H1 (cell line): Measurements from ENCODE around the gene PDE2A. TPM values are rescaled to one million over a fixed set of nuclear protein-coding genes. Genes with fewer than 3 reads are reported as not detected.

Experiments
- BRCA1 ChIP-seq: IDR thresholded peaks from 2 replicates; pipeline ENCODE4 v1.6.1; 2012; ENCODE audit warnings: low read depth, low read length, improper control_type of control experiment
- CBX8 ChIP-seq: fragments of 300-800, 300-1000 bp; sonication (generic); IDR thresholded peaks from 2 replicates; pipeline ENCODE4 v1.7.1; 2016; ENCODE audit warnings: low read depth, low read length, borderline replicate concordance
- CREB1 ChIP-seq: IDR thresholded peaks from 2 replicates; pipeline ENCODE4 v1.6.1; 2012; ENCODE audit warnings: inconsistent platforms
- FOSL1 ChIP-seq: IDR thresholded peaks from 2 replicates; pipeline ENCODE4 v1.6.1; 2011; ENCODE audit warnings: mild to moderate bottlenecking, low read depth, low read length, moderate library complexity; ENCODE audit not compliant: insufficient read depth
- GABPA ChIP-seq: IDR thresholded peaks from 2 replicates; pipeline ENCODE4 v1.6.1; 2011; ENCODE audit warnings: mild to moderate bottlenecking, low read length, moderate library complexity, borderline replicate concordance; ENCODE audit not compliant: insufficient read depth
- HDAC6 ChIP-seq: IDR thresholded peaks from one replicate; pipeline ENCODE4 v1.7.1; 2012; ENCODE audit warnings: low read depth, mild to moderate bottlenecking, inconsistent platforms, low read length, moderate library complexity
- RBBP5 ChIP-seq: IDR thresholded peaks from 2 replicates; pipeline ENCODE4 v1.7.1; 2012; ENCODE audit warnings: low read depth, mild to moderate bottlenecking, inconsistent platforms, low read length, moderate library complexity, borderline replicate concordance
- RNF2 ChIP-seq: fragments of 200-900, 300-1000 bp; sonication (generic); IDR thresholded peaks from 2 replicates; pipeline ENCODE4 v1.7.1; 2016; ENCODE audit warnings: borderline replicate concordance, low read depth, mild to moderate bottlenecking, antibody characterized with exemption, low read length; ENCODE audit not compliant: poor library complexity, severe bottlenecking; ENCODE audit errors: missing control alignments
- polyA plus RNA-seq, 7 experiments: library from polyadenylated mRNA; depleted of rRNA in 3 of 7; stranded (reverse) in 5 of 7; unstranded in 2 of 7; fragments of >200 nt in 5 of 7; fragments of 200-250 nt in 2 of 7; gene quantifications; 1 replicate in 5 of 7; 2 replicates in 1 of 7; 4 replicates in 1 of 7; pipeline versions ENCODE4 v1.2.1 to v1.2.3, GENCODE V29; 2011 to 2013; ENCODE audit warnings: missing spikeins in 2 of 7, mixed read lengths in 2 of 7
- total RNA-seq: library from RNA; stranded (reverse); fragmentation: NEBNext Ultra II Directional; extraction: Animal tissue kit (Norgen Biotek cat#: 25700); gene quantifications from 2 replicates; pipeline ENCODE4 v1.2.1, GENCODE V29; 2021
- TF ChIP-seq, protein P1 (sequence below): fragments of 300-600 bp; sonication (generic); IDR thresholded peaks from 2 replicates; pipeline ENCODE4 v1.7.1; 2012; ENCODE audit warnings: low read length, moderate library complexity, mild to moderate bottlenecking, inconsistent platforms; ENCODE audit not compliant: insufficient replicate concordance

PDE2A gene
- total and polyA plus RNA-seq, 2 of the 8 experiments (the other 6 are each of a cell fraction or from before 2014, with no cell fraction given) = 3.4 to 7.1 TPM

DNA sequence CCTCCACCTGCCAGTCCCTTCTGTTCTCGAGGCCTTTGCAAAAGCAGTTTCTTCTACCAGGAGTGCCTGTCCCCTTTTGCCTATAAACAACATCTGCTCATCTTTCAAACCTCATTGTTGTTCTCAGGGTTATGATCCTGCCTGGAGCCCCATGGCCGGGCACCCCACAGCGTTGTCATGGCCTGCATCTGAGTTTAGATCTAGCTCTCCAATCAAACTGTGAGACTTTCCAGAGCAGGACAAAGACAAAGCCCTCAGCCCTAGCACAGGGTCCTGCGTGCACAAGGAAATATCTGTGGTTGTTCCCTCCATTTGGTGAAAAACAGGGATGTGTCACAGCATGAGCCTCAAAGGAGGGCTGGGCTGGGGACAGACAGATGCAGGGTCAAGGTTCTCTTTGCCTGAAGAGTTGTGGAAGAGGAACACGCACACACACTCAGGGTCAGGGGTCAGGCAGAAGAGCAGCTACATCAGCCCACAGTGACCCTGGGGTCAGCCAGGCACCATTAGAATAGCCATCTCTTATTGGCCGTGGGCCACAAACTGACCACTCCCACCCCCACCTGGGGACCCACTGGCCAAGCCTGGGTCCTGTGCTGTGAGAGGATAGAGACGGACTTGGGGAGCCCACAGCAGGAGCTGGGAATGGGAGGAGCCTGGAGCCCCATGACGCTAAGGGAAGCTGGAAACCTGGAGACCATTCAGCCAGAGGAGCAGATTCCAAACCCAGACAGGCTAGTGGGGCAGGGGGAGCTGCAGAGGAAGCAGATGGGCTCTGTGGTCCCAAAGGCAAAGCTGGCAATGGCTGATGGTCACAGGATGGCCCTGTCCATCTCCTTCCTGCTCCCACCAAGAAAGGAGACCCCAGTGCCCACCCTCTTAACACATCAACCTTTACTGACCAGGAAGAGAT lies 99.4 kb downstream of the PDE2A start (continued):
- TF ChIP-seq, protein P1, sequence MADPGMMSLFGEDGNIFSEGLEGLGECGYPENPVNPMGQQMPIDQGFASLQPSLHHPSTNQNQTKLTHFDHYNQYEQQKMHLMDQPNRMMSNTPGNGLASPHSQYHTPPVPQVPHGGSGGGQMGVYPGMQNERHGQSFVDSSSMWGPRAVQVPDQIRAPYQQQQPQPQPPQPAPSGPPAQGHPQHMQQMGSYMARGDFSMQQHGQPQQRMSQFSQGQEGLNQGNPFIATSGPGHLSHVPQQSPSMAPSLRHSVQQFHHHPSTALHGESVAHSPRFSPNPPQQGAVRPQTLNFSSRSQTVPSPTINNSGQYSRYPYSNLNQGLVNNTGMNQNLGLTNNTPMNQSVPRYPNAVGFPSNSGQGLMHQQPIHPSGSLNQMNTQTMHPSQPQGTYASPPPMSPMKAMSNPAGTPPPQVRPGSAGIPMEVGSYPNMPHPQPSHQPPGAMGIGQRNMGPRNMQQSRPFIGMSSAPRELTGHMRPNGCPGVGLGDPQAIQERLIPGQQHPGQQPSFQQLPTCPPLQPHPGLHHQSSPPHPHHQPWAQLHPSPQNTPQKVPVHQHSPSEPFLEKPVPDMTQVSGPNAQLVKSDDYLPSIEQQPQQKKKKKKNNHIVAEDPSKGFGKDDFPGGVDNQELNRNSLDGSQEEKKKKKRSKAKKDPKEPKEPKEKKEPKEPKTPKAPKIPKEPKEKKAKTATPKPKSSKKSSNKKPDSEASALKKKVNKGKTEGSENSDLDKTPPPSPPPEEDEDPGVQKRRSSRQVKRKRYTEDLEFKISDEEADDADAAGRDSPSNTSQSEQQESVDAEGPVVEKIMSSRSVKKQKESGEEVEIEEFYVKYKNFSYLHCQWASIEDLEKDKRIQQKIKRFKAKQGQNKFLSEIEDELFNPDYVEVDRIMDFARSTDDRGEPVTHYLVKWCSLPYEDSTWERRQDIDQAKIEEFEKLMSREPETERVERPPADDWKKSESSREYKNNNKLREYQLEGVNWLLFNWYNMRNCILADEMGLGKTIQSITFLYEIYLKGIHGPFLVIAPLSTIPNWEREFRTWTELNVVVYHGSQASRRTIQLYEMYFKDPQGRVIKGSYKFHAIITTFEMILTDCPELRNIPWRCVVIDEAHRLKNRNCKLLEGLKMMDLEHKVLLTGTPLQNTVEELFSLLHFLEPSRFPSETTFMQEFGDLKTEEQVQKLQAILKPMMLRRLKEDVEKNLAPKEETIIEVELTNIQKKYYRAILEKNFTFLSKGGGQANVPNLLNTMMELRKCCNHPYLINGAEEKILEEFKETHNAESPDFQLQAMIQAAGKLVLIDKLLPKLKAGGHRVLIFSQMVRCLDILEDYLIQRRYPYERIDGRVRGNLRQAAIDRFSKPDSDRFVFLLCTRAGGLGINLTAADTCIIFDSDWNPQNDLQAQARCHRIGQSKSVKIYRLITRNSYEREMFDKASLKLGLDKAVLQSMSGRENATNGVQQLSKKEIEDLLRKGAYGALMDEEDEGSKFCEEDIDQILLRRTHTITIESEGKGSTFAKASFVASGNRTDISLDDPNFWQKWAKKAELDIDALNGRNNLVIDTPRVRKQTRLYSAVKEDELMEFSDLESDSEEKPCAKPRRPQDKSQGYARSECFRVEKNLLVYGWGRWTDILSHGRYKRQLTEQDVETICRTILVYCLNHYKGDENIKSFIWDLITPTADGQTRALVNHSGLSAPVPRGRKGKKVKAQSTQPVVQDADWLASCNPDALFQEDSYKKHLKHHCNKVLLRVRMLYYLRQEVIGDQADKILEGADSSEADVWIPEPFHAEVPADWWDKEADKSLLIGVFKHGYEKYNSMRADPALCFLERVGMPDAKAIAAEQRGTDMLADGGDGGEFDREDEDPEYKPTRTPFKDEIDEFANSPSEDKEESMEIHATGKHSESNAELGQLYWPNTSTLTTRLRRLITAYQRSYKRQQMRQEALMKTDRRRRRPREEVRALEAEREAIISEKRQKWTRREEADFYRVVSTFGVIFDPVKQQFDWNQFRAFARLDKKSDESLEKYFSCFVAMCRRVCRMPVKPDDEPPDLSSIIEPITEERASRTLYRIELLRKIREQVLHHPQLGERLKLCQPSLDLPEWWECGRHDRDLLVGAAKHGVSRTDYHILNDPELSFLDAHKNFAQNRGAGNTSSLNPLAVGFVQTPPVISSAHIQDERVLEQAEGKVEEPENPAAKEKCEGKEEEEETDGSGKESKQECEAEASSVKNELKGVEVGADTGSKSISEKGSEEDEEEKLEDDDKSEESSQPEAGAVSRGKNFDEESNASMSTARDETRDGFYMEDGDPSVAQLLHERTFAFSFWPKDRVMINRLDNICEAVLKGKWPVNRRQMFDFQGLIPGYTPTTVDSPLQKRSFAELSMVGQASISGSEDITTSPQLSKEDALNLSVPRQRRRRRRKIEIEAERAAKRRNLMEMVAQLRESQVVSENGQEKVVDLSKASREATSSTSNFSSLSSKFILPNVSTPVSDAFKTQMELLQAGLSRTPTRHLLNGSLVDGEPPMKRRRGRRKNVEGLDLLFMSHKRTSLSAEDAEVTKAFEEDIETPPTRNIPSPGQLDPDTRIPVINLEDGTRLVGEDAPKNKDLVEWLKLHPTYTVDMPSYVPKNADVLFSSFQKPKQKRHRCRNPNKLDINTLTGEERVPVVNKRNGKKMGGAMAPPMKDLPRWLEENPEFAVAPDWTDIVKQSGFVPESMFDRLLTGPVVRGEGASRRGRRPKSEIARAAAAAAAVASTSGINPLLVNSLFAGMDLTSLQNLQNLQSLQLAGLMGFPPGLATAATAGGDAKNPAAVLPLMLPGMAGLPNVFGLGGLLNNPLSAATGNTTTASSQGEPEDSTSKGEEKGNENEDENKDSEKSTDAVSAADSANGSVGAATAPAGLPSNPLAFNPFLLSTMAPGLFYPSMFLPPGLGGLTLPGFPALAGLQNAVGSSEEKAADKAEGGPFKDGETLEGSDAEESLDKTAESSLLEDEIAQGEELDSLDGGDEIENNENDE = no peak
- TF ChIP-seq BRCA1 (no peak), GABPA (no peak), RNF2 (no peak), RBBP5 (no peak), CBX8 (no peak), CREB1 (no peak), FOSL1 (no peak), HDAC6 (no peak)
